MM.1S (cell line): Measurements from ENCODE around the gene ZFAND4.

Experiments
- CTCF ChIP-seq: fragments of 300-600 bp; sonication (generic); IDR thresholded peaks from 2 replicates; pipeline ENCODE4 v1.5.1; 2016; ENCODE audit warnings: antibody characterized with exemption, low read length, mixed read lengths
- EZH2 ChIP-seq: fragments of 300-600 bp; sonication (generic); optimal IDR thresholded peaks from 2 replicates; pipeline ENCODE3; 2017; ENCODE audit warnings: low read depth, mild to moderate bottlenecking, antibody characterized with exemption, low read length, mixed read lengths

- TF ChIP-seq CTCF (no peak), EZH2 (no peak)
Observed at GRCh38 chr10:45644527-45644926, 28.0 kb downstream of the ZFAND4 start.
